ENCODE results near the gene MAOB. TPM values are rescaled to one million over a fixed set of nuclear protein-coding genes. Genes with fewer than 3 reads are reported as not detected.

MAOB gene
- total RNA-seq, 1 donor from 2014 or later: 0.93 TPM

- H3K9me3 Mint-ChIP-seq (ENCODE audit: low read depth): peaks cover 24% of the 10 kb centered on the region
- H3K4me1 Mint-ChIP-seq (ENCODE audit: low read depth): no peaks in the 10 kb centered on the region
- DNase-seq (ENCODE audit: low spot score, unreplicated experiment): no peak
- no peak overlapping the region for H3K27ac Mint-ChIP-seq
- no peaks in the 10 kb centered on the region for H3K27me3 Mint-ChIP-seq
- TF ChIP-seq CTCF (IDR thresholded peaks at IDR 0.05; ENCODE audit: unreplicated experiment): no peak
- H3K4me3 Mint-ChIP-seq (ENCODE audit: low read depth): no peak overlapping the region
- H3K36me3 Mint-ChIP-seq (ENCODE audit: insufficient read depth): no peaks in the 10 kb centered on the region
These were observed 13.5 kb downstream of the MAOB start for GRCh38 chrX:43868791-43869190.

- Mint-ChIP-seq H3K27me3 (no peaks in the 10 kb centered on the region), H3K9me3 (ENCODE audit: low read depth) (peaks cover 16% of the 10 kb centered on the region), H3K36me3 (ENCODE audit: insufficient read depth) (no peaks in the 10 kb centered on the region), H3K27ac (no peak overlapping the region), H3K4me3 (ENCODE audit: low read depth) (no peak overlapping the region), H3K4me1 (ENCODE audit: low read depth) (no peaks in the 10 kb centered on the region)
- TF ChIP-seq CTCF (IDR thresholded peaks at IDR 0.05; ENCODE audit: unreplicated experiment): no peak
- DNase-seq (ENCODE audit: low spot score, unreplicated experiment): no peak
These were observed 15.8 kb downstream of the MAOB start for GRCh38 chrX:43866423-43866822.

GRCh38 chrX:43865791-43866190 is 16.5 kb downstream of the MAOB start:
- no peak for DNase-seq (ENCODE audit: low spot score, unreplicated experiment)
- peaks cover 15% of the 10 kb centered on the region for H3K9me3 Mint-ChIP-seq (ENCODE audit: low read depth)
- H3K27me3 Mint-ChIP-seq: no peaks in the 10 kb centered on the region
- no peaks in the 10 kb centered on the region for H3K36me3 Mint-ChIP-seq (ENCODE audit: insufficient read depth)
- no peak overlapping the region for H3K4me3 Mint-ChIP-seq (ENCODE audit: low read depth)
- no peak overlapping the region for H3K27ac Mint-ChIP-seq
- no peak for TF ChIP-seq CTCF (IDR thresholded peaks at IDR 0.05; ENCODE audit: unreplicated experiment)
- H3K4me1 Mint-ChIP-seq (ENCODE audit: low read depth): no peaks in the 10 kb centered on the region

GRCh38 chrX:43862434-43862833 is 19.8 kb downstream of the MAOB start:
- no peak for DNase-seq (ENCODE audit: low spot score, unreplicated experiment)
- H3K36me3 Mint-ChIP-seq (ENCODE audit: insufficient read depth): no peaks in the 10 kb centered on the region
- H3K4me1 Mint-ChIP-seq (ENCODE audit: low read depth): no peaks in the 10 kb centered on the region
- H3K27ac Mint-ChIP-seq: no peak overlapping the region
- no peak for TF ChIP-seq CTCF (IDR thresholded peaks at IDR 0.05; ENCODE audit: unreplicated experiment)
- H3K27me3 Mint-ChIP-seq: no peaks in the 10 kb centered on the region
- H3K9me3 Mint-ChIP-seq (ENCODE audit: low read depth): peaks cover 17% of the 10 kb centered on the region
- no peak overlapping the region for H3K4me3 Mint-ChIP-seq (ENCODE audit: low read depth)

- no peak overlapping the region for H3K27ac Mint-ChIP-seq
- no peak overlapping the region for H3K4me3 Mint-ChIP-seq (ENCODE audit: low read depth)
- H3K36me3 Mint-ChIP-seq (ENCODE audit: insufficient read depth): no peaks in the 10 kb centered on the region
- DNase-seq (ENCODE audit: low spot score, unreplicated experiment): no peak
- no peak for TF ChIP-seq CTCF (IDR thresholded peaks at IDR 0.05; ENCODE audit: unreplicated experiment)
- no peaks in the 10 kb centered on the region for H3K27me3 Mint-ChIP-seq
- H3K4me1 Mint-ChIP-seq (ENCODE audit: low read depth): no peaks in the 10 kb centered on the region
- H3K9me3 Mint-ChIP-seq (ENCODE audit: low read depth): peaks cover 17% of the 10 kb centered on the region
These were observed 20.5 kb downstream of the MAOB start for GRCh38 chrX:43861750-43862149.
